ENCODE measurements around the gene TBCEL. TPM values are rescaled to one million over a fixed set of nuclear protein-coding genes. Genes with fewer than 3 reads are reported as not detected.

The TBCEL gene, protein sequence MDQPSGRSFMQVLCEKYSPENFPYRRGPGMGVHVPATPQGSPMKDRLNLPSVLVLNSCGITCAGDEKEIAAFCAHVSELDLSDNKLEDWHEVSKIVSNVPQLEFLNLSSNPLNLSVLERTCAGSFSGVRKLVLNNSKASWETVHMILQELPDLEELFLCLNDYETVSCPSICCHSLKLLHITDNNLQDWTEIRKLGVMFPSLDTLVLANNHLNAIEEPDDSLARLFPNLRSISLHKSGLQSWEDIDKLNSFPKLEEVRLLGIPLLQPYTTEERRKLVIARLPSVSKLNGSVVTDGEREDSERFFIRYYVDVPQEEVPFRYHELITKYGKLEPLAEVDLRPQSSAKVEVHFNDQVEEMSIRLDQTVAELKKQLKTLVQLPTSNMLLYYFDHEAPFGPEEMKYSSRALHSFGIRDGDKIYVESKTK
- 10 to 100 TPM in 1 of 4 donors, 1 to 10 TPM in 3; 3.9 to 28.6 (median 7.4) TPM for total RNA-seq

DNA sequence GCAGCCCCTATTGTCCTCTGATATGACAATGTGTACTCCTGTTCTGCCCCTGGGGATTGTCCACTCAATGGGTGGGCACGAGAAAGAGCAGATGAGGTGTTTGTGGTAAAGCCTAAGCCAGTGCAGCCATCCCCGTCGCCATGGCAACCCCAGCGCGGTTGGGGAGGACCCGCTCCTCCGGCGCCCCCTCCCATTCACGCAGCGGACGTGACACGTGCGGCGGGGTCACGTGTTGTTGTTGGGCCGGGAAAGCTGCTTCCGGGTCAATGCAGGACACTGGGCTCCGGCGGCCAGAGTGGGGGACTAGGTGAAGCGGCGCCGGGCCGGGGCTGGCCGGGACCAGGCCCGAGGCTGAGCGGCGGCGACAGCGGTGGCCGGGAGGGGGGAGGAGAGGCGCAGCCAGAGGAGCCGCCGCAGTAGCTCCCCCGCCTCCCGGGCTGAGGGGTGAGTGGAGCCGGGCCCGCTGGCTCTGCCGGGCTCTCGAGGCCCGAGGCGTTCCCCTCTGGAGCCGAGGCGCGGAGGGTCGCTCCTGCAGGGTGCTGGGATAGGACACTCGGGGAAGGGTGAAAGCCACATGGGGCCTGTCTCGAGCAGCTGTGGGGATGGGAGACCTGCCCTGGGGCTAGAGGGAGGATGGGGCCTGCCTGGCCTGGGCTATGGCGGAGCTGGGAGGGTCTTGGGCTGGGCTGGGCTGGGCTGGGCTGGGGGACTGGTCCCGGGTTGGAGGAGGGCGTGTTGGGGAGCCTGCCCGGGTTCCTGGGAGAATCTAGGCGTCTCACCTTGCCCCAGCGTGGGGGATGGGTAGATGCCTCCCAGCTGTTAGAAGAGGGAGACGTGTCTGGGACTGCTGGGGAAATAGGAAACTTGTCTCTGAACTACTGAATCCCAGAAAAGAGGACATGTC, at the start of gene TBCEL:
Gene TBCEL, plus strand, starts transcription at position 255 of the 904 bp plus-strand sequence. CDS start 21,589 bp downstream, outside the sequence.
- H3K27ac ChIP-seq = peak within 1 kb of the TSS; percentile 35 to 71 (median 55)
- peak; percentile 40 for DNase-seq
- 0 to 2% methylated on average over 4 to 9 of the region's 54 CpGs for WGBS, 2 donors

DNA sequence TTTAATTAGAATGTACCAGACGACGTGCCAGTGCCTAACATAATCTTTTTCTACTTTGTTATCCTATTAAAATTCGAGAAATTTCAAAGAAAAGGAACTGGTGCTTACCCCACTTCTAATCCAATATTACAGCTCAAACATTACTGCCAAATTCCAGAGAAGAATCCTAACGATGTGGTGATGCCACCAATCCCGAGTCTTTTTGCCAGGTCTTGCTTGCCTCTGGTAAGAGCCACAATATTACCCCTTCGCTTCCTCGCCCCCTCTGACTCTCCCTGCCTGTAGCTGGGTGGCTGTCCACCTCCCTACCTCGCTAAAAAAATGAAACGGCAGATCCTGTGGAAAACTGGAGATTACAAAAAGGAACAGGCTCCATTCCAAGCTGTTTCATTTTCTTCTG, 49.4 kb upstream of the TBCEL start:
- DNase-seq = no peak
- intact Hi-C loops (cut with DNase I) = no loop called here
- no peaks in the 10 kb centered on the region for H3K4me1 ChIP-seq
- peaks cover 0 to 31% (median 0%) of the 10 kb centered on the region in 4 donors for H3K27me3 ChIP-seq
- TF ChIP-seq, protein P1, sequence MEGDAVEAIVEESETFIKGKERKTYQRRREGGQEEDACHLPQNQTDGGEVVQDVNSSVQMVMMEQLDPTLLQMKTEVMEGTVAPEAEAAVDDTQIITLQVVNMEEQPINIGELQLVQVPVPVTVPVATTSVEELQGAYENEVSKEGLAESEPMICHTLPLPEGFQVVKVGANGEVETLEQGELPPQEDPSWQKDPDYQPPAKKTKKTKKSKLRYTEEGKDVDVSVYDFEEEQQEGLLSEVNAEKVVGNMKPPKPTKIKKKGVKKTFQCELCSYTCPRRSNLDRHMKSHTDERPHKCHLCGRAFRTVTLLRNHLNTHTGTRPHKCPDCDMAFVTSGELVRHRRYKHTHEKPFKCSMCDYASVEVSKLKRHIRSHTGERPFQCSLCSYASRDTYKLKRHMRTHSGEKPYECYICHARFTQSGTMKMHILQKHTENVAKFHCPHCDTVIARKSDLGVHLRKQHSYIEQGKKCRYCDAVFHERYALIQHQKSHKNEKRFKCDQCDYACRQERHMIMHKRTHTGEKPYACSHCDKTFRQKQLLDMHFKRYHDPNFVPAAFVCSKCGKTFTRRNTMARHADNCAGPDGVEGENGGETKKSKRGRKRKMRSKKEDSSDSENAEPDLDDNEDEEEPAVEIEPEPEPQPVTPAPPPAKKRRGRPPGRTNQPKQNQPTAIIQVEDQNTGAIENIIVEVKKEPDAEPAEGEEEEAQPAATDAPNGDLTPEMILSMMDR (IDR thresholded peaks at IDR 0.05) = no peak
- TF ChIP-seq POLR2A (IDR thresholded peaks at IDR 0.05) = no peak
- H3K36me3 ChIP-seq = no peaks in the 10 kb centered on the region
- H3K4me3 ChIP-seq = no peak overlapping the region
- WGBS, 2 donors = 60 to 69% methylated on average over 9 of the region's 9 CpGs
- H3K9me3 ChIP-seq = no peaks in the 10 kb centered on the region
- no peak overlapping the region for H3K27ac ChIP-seq

More for the DNA sequence above, at the start of gene TBCEL:
- Histone ChIP-seq H3K4me3 (peak within 1 kb of the TSS; percentile 48 to 87 (median 74)), H3K4me1 (peaks cover 11 to 26% (median 15%) of the 10 kb centered on the region in 3 donors), H3K9me3 (no peaks in the 10 kb centered on the region), H3K27me3 (no peaks in the 10 kb centered on the region), H3K36me3 (no peaks in the 10 kb centered on the region)
- TF ChIP-seq, protein P1 (IDR thresholded peaks at IDR 0.05) = no peak
- peak in 1 of 4 donors; percentile 32 for TF ChIP-seq POLR2A (IDR thresholded peaks at IDR 0.05)
- intact Hi-C loops (cut with DNase I) = no loop called here

DNA sequence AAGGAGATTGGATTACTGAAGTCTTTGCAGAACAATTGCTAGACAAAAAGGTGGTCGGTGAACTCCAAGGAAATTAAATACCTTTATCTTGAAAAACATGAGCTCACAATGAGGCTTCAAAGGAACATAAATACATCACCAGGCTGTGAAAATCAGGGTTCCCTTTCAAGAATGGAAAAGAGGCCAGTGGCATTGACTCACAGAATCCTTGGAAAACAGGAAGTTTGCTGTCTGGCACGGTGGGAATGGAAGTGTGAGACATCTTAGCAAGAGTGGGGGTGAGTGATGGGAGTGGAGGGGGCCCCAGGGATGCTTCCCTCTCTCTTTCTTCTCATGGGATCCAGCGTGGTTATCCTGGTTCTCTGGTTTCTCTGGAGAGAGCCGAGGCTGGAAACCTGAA, 48.9 kb upstream of the TBCEL start:
- no peak for DNase-seq
- TF ChIP-seq, protein P1 (IDR thresholded peaks at IDR 0.05) = no peak
- no peak for TF ChIP-seq POLR2A (IDR thresholded peaks at IDR 0.05)
- Histone ChIP-seq H3K4me3 (no peak overlapping the region), H3K36me3 (no peaks in the 10 kb centered on the region), H3K27me3 (peaks cover 0 to 31% (median 0%) of the 10 kb centered on the region in 4 donors), H3K9me3 (no peaks in the 10 kb centered on the region), H3K4me1 (no peaks in the 10 kb centered on the region), H3K27ac (no peak overlapping the region)
- WGBS, 2 donors = 37 to 39% methylated on average over 4 of the region's 4 CpGs
- intact Hi-C loops (cut with DNase I) = no loop called here

DNA sequence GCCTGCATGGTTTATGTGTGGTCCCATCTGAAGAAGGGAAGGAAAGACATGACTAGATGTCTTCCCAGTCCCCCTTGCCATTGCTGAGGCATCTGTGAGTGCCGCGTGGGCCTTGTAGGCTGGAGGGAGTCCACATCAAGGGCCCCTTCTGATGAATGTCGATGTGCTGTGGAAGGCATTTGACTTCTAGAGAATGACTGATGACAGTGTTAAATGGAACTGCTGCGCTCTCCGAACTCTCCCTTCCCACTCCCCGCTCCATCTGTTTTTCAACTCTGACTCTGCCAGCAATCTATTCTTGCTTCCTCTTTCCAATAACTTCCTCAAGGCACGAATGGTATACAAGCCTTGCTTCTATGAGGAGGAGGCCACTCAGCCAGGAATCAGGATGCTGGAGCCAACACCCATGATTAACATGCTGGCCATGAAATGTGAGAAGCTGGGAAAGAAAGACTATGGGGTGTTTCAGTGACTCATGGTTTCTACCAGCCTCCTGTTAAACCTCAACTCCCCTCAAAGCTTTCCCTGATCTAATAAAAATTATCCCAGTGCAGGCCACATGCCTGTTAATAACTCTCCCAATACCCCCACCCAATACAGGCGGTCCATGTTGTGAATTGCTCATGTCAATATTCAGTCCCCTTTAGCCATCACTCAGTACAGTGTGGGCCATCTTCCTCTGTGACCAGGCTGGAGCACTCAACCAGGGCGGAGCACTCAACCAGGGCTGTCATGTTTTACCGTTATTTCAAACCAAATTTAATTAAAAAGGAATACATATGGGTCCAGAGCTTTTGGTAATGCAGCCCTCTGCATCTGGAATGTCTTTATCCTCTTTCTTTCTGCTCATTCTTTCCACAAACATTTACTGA, 46.4 kb upstream of the TBCEL start:
- no peaks in the 10 kb centered on the region for H3K9me3 ChIP-seq
- H3K4me3 ChIP-seq = no peak overlapping the region
- H3K4me1 ChIP-seq = no peaks in the 10 kb centered on the region
- DNase-seq = no peak
- no peak for TF ChIP-seq POLR2A (IDR thresholded peaks at IDR 0.05)
- TF ChIP-seq, protein P1 (IDR thresholded peaks at IDR 0.05) = no peak
- H3K27me3 ChIP-seq = peaks cover 0 to 38% (median 0%) of the 10 kb centered on the region in 4 donors
- intact Hi-C loops (cut with DNase I) = no loop called here
- 73 to 80% methylated on average over 9 to 10 of the region's 10 CpGs for WGBS, 2 donors
- no peaks in the 10 kb centered on the region for H3K36me3 ChIP-seq
- H3K27ac ChIP-seq = no peak overlapping the region
